GM12872 (cell line): ENCODE results near the gene CEP85L.

ENCODE experiments used
- TF ChIP-seq, protein P1 (sequence below): IDR thresholded peaks from 3 replicates; pipeline ENCODE4 v1.5.1; 2011; ENCODE audit warnings: low read depth, mild to moderate bottlenecking, low read length, moderate library complexity; ENCODE audit not compliant: insufficient read depth

CEP85L gene

DNA sequence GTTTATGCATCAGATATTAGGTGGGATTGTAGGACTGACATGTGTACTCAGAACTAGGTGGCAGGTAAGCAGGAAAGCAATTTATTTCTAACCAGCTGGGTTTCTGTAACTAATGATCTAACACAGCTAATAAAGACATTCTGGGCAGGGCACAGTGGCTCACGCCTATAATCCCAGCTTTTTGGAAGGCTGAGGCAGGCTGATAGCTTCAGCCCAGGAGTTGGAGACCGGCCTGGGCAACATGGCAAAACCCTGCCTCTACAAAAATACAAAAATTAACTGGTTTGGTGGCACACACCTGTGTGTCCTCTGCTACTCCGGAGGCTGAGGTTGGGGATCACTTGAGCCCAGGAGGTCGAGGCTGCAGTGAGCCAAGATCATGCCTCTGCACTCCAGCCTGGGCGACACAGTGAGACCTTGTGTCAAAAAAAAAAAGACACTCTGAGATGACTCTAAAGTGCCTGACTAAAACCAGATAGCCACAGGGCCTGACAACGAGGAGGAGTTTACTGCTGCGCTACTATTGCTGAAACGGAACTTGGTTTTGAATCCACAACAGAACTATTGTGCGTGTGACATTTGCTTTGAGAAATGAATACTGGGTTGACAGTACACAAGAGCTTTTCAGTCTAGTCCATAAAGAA, 29.2 kb upstream of the CEP85L start:
- TF ChIP-seq, protein P1, sequence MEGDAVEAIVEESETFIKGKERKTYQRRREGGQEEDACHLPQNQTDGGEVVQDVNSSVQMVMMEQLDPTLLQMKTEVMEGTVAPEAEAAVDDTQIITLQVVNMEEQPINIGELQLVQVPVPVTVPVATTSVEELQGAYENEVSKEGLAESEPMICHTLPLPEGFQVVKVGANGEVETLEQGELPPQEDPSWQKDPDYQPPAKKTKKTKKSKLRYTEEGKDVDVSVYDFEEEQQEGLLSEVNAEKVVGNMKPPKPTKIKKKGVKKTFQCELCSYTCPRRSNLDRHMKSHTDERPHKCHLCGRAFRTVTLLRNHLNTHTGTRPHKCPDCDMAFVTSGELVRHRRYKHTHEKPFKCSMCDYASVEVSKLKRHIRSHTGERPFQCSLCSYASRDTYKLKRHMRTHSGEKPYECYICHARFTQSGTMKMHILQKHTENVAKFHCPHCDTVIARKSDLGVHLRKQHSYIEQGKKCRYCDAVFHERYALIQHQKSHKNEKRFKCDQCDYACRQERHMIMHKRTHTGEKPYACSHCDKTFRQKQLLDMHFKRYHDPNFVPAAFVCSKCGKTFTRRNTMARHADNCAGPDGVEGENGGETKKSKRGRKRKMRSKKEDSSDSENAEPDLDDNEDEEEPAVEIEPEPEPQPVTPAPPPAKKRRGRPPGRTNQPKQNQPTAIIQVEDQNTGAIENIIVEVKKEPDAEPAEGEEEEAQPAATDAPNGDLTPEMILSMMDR: no peak

DNA sequence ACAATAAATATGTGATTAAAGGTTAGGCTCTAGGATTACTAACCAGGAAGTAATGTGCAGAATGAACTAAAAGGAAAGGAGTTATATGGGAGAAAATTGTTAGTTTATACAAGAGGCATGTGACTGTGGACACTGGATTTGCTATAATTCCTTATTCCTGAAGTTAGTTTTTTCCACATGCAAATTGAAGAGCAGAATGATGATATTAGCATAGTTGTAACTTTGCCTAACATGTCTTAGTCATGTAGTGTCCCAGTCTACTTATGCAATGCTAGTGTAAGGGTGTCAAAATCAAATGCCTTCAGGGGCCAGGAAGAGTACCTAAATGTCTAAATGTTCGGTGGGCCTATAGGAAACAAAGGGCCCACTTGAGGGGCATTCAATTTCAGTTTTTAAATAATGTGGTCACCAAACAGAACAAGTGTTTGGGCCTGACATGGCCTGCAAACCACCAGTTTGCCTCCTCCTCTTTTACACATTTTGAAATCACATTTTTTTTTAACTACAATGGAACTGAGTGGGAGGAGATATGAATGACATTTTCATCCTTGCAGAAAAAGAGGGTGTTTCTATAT, 28.0 kb upstream of the CEP85L start:
- TF ChIP-seq, protein P1: no peak

DNA sequence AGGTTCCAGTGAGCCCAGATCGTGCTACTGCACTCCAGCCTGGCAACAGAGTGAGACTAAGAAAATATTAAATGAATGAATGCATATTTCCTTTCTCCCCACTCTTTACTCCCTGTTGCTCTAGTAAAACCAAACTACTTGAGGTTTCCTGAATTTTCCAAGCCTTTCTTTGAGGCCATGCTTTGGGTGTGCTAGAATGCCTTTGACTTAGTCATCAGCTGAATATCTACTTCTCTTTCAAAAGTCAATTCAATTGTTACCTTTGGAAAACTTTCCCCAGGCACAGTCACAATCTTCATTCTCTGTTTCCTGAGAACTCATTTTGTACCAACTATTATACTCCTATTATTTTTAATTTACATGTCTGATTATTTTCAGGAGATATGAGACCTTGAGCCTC, 27.5 kb upstream of the CEP85L start:
- TF ChIP-seq, protein P1: no peak

DNA sequence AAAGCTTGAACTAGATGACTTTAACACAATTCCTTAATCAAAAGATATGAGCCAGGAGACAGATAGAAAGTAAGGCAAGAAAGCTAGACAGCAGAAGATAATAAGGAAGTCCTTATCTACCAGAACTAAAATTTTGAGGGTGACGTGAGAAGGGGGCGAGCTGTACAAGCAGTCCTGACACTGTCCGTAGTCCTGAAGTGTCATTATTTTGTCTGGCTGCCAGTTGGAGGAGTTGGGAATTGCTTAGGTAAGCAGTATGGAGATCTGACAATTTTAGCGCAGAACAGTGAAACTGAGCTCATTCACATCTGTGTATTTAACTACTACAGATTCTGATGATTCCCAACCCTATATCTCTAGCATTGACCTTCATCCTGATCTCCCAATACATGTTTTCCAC, 25.8 kb upstream of the CEP85L start:
- TF ChIP-seq, protein P1: no peak

DNA sequence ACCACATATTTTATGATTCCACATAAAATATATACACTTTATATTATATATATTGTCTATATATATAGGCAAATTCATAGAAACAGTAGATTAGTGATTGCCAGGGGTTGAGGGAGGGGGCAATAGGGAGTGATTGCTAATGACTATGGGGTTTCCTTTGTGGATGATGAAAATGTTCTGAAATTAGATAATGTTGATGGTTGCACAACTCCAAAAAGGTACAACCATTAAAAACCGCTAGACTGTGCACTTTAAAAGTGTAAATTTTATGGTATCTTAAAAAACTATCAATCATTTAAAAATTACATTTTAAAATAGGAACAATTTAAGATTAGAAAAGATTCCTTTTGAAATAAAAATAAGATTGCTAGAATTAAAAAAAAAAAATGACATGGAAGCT, 23.8 kb upstream of the CEP85L start:
- TF ChIP-seq, protein P1: no peak

DNA sequence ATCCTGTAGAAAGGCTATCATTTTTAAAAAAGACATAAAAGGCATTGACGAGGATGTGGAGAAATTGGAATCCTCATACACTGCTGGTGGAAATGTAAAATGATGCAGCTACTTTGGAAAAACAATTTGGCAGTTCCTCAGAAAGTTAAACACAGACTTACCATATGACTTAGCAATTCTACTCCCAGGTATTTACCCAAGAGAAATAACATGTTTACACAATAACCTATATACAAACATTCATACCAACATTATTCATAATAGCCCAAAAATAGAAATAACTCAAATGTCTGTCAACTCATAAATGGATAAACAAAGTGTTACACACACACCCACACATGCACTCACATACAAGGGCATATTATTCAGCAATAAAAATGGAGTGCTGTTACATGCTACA, 23.4 kb upstream of the CEP85L start:
- TF ChIP-seq, protein P1: no peak

DNA sequence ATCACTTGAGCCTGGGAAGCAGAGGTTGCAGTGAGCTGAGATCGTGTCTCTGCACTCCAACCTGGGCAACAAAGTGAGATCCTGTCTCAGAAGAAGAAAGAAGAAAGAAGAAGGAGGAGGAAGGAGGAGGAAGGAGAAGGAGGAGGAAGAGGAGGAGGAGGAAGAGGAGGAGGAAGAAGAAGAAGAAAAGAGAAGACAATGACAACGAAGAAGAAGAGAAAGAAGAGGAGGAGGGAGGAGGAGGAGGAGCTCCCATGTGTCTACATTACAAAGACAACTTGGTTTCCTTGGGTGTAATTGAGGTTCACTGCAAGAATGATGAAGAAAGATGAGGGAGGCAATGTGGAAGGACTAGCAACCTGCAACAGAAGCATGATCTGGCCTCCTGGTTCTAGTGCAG, 21.3 kb upstream of the CEP85L start:
- TF ChIP-seq, protein P1: no peak
